K562 (cell line): ENCODE results near the gene HBG1. TPM values are rescaled to one million over a fixed set of nuclear protein-coding genes. Genes with fewer than 3 reads are reported as not detected.
A peak's percentile ranks its signal among the peaks of the same experiment; 100 is the strongest.

Experiments
- CBFA2T2 ChIP-seq: fragments of 450-650 bp; conservative IDR thresholded peaks from 2 replicates; pipeline ENCODE4 v1.6.1; 2017; ENCODE audit warnings: mild to moderate bottlenecking
- CCAR2 ChIP-seq: fragments of 200-400 bp; formaldehyde crosslinking; IDR thresholded peaks from 2 replicates; pipeline ENCODE4 v1.6.1; 2017; ENCODE audit warnings: mild to moderate bottlenecking, low read depth, low read length
- EP300 ChIP-seq: IDR thresholded peaks from 2 replicates; pipeline ENCODE4 v1.6.1; 2012; ENCODE audit warnings: low read length, improper control_type of control experiment
- FIP1L1 ChIP-seq: fragments of 200-400 bp; formaldehyde crosslinking; IDR thresholded peaks from 2 replicates; pipeline ENCODE4 v1.6.1; 2018; ENCODE audit warnings: mild to moderate bottlenecking, low read depth, low read length; ENCODE audit not compliant: poor library complexity, severe bottlenecking
- FOS ChIP-seq: IDR thresholded peaks from 3 replicates; pipeline ENCODE4 v1.6.1; 2011; ENCODE audit not compliant: insufficient read length; ENCODE audit errors: extremely low read depth
- GTF2F1 ChIP-seq: IDR thresholded peaks from 2 replicates; pipeline ENCODE4 v1.6.1; 2011; ENCODE audit warnings: low read depth, low read length, improper control_type of control experiment
- IRF2 ChIP-seq: sonication (generic); formaldehyde crosslinking; IDR thresholded peaks from 2 replicates; pipeline ENCODE4 v1.8.1; 2022; ENCODE audit warnings: mild to moderate bottlenecking, missing genetic modification reagents
- JUNB ChIP-seq: fragments of 450-650 bp; formaldehyde crosslinking; conservative IDR thresholded peaks from 2 replicates; pipeline ENCODE4 v1.4.0; 2020; ENCODE audit warnings: mild to moderate bottlenecking
- MTA2 ChIP-seq: fragments of 450-650 bp; IDR thresholded peaks from 2 replicates; pipeline ENCODE4 v1.6.1; 2016; ENCODE audit warnings: low read depth
- MTA3 ChIP-seq: fragments of 450-650 bp; formaldehyde crosslinking; IDR thresholded peaks from 2 replicates; pipeline ENCODE4 v1.6.1; 2017; ENCODE audit warnings: mild to moderate bottlenecking, borderline replicate concordance
- NFRKB ChIP-seq: fragments of 450-650 bp; IDR thresholded peaks from 2 replicates; pipeline ENCODE4 v1.6.1; 2016; ENCODE audit warnings: low read depth
- RBFOX2 ChIP-seq: fragments of 200-400 bp; formaldehyde crosslinking; IDR thresholded peaks from 2 replicates; pipeline ENCODE4 v1.6.1; 2017; ENCODE audit warnings: low read depth, mild to moderate bottlenecking, low read length, moderate library complexity
- SIX5 ChIP-seq, 2 experiments: IDR thresholded peaks; 2 replicates each; pipeline ENCODE4 v1.6.1; 2011; ENCODE audit warnings: low read length in 2 of 2, borderline replicate concordance in 1 of 2, low read depth in 1 of 2, mild to moderate bottlenecking in 1 of 2, moderate library complexity in 1 of 2; ENCODE audit not compliant: insufficient read depth in 1 of 2
- SMAD3 ChIP-seq: fragments of 450-650 bp; formaldehyde crosslinking; conservative IDR thresholded peaks from 2 replicates; pipeline ENCODE4 v1.4.0; 2020; ENCODE audit warnings: mild to moderate bottlenecking
- YBX1 ChIP-seq: fragments of 450-650 bp; IDR thresholded peaks from 2 replicates; pipeline ENCODE4 v1.7.1; 2016; ENCODE audit warnings: mild to moderate bottlenecking
- ZBTB17 ChIP-seq: fragments of 450-650 bp; formaldehyde crosslinking; IDR thresholded peaks from 2 replicates; pipeline ENCODE4 v1.4.0; 2020; ENCODE audit warnings: mild to moderate bottlenecking
- ZNF121 ChIP-seq: sonication (generic); formaldehyde crosslinking; conservative IDR thresholded peaks from 2 replicates; pipeline ENCODE4 v1.8.0; 2022; ENCODE audit warnings: missing genetic modification reagents
- ZNF212 ChIP-seq: fragments of 450-650 bp; formaldehyde crosslinking; IDR thresholded peaks from 2 replicates; pipeline ENCODE4 v1.4.0; 2020; ENCODE audit warnings: mild to moderate bottlenecking
- ZNF24 ChIP-seq: fragments of 450-650 bp; IDR thresholded peaks from 2 replicates; pipeline ENCODE4 v1.6.1; 2016
- ZNF707 ChIP-seq: fragments of 250-450 bp; sonication (Bioruptor Pico); conservative IDR thresholded peaks from 2 replicates; pipeline ENCODE4 v1.8.0; 2022; ENCODE audit warnings: inconsistent platforms, mild to moderate bottlenecking, moderate library complexity
- polyA plus RNA-seq, 8 experiments: library from polyadenylated mRNA; depleted of rRNA in 4 of 8; stranded (reverse) in 5 of 8; unstranded in 3 of 8; fragments of >200 nt; fragmentation: Nextera tagmentation in 2 of 8; fragmentation: Illumina TruSeq in 1 of 8; extraction: Ambion mirVana in 2 of 8; extraction: Trizol in 1 of 8; gene quantifications; 2 replicates each; pipeline versions ENCODE4 v1.2.1 to v1.2.3, GENCODE V29; 2011 to 2014; ENCODE audit warnings: inconsistent platforms in 1 of 8, missing spikeins in 1 of 8
- total RNA-seq, 7 experiments: library from RNA; depleted of rRNA in 6 of 7; stranded (reverse); fragments of >200 nt in 6 of 7; fragmentation: Illumina TruSeq in 2 of 7; extraction: Trizol in 2 of 7; gene quantifications; 2 replicates each; pipeline versions ENCODE4 v1.2.1 to v1.2.3, GENCODE V29; 2011 to 2021; ENCODE audit warnings: low replicate concordance in 1 of 7
- TF ChIP-seq, protein P1 (sequence below), 2 experiments: fragments of 450-650 bp; conservative IDR thresholded peaks; 2 replicates each; pipeline ENCODE4 v1.6.1; 2017; ENCODE audit warnings: mild to moderate bottlenecking in 2 of 2, moderate library complexity in 2 of 2
- TF ChIP-seq, protein P2 (sequence below), 2 experiments: fragments of 450-650 bp; IDR thresholded peaks; 2 replicates each; pipeline ENCODE4 v1.6.1; 2016
- TF ChIP-seq, protein P3 (sequence below), 2 experiments: fragments of 450-650 bp in 1 of 2; sonication (generic) in 1 of 2; formaldehyde crosslinking in 1 of 2; IDR thresholded peaks in 1 of 2; conservative IDR thresholded peaks in 1 of 2; 2 replicates each; pipeline versions ENCODE4 v1.6.1 to v1.8.1; 2016 to 2023; ENCODE audit warnings: mild to moderate bottlenecking in 2 of 2, moderate library complexity in 2 of 2, inconsistent platforms in 1 of 2, missing genetic modification reagents in 1 of 2
- TF ChIP-seq, protein P4 (sequence below): fragments of 450-650 bp; IDR thresholded peaks from 2 replicates; pipeline ENCODE4 v1.6.1; 2018; ENCODE audit warnings: mild to moderate bottlenecking, low read depth; ENCODE audit not compliant: partially characterized antibody

Gene HBG1
- total and polyA plus RNA-seq, 9 of the 15 experiments (the other 6 are each of a cell fraction or from before 2014, with no cell fraction given): 1,066 to 16,338 (median 4,898) TPM

DNA sequence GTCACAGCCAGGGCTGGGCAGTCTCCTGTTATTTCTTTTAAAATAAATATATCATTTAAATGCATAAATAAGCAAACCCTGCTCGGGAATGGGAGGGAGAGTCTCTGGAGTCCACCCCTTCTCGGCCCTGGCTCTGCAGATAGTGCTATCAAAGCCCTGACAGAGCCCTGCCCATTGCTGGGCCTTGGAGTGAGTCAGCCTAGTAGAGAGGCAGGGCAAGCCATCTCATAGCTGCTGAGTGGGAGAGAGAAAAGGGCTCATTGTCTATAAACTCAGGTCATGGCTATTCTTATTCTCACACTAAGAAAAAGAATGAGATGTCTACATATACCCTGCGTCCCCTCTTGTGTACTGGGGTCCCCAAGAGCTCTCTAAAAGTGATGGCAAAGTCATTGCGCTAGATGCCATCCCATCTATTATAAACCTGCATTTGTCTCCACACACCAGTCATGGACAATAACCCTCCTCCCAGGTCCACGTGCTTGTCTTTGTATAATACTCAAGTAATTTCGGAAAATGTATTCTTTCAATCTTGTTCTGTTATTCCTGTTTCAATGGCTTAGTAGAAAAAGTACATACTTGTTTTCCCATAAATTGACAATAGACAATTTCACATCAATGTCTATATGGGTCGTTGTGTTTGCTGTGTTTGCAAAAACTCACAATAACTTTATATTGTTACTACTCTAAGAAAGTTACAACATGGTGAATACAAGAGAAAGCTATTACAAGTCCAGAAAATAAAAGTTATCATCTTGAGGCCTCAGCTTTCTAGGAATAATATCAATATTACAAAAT lies 38.6 kb upstream of the HBG1 start (continued):
- TF ChIP-seq, protein P1, sequence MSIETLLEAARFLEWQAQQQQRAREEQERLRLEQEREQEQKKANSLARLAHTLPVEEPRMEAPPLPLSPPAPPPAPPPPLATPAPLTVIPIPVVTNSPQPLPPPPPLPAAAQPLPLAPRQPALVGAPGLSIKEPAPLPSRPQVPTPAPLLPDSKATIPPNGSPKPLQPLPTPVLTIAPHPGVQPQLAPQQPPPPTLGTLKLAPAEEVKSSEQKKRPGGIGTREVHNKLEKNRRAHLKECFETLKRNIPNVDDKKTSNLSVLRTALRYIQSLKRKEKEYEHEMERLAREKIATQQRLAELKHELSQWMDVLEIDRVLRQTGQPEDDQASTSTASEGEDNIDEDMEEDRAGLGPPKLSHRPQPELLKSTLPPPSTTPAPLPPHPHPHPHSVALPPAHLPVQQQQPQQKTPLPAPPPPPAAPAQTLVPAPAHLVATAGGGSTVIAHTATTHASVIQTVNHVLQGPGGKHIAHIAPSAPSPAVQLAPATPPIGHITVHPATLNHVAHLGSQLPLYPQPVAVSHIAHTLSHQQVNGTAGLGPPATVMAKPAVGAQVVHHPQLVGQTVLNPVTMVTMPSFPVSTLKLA (conservative IDR thresholded peaks at IDR 0.05): peak; percentile 86 to 87
- TF ChIP-seq CBFA2T2 (peak; percentile 91), SMAD3 (CRISPR knock-in tag) (no peak), FOS (peak; percentile 53), EP300 (peak; percentile 93), RBFOX2 (no peak), SIX5 (IDR thresholded peaks at IDR 0.05; ENCODE audit: borderline replicate concordance in 1 of 2, insufficient read depth in 1 of 2, low read depth in 1 of 2, low read length in 2 of 2) (no peak), FIP1L1 (no peak), NFRKB (peak; percentile 37; the same call in 1 of the 2 replicates), ZNF707 (CRISPR knock-in tag) (no peak), ZNF121 (CRISPR knock-in tag) (no peak), JUNB (CRISPR knock-in tag) (no peak), ZNF212 (CRISPR knock-in tag) (no peak), MTA3 (peak; percentile 63), ZNF24 (no peak), GTF2F1 (no peak), CCAR2 (no peak), ZBTB17 (CRISPR knock-in tag) (0 out of 2 replicates have a peak, but pooled peaks have one; percentile 26), IRF2 (CRISPR knock-in tag) (no peak), YBX1 (no peak), MTA2 (peak; percentile 85)
- TF ChIP-seq, protein P2, sequence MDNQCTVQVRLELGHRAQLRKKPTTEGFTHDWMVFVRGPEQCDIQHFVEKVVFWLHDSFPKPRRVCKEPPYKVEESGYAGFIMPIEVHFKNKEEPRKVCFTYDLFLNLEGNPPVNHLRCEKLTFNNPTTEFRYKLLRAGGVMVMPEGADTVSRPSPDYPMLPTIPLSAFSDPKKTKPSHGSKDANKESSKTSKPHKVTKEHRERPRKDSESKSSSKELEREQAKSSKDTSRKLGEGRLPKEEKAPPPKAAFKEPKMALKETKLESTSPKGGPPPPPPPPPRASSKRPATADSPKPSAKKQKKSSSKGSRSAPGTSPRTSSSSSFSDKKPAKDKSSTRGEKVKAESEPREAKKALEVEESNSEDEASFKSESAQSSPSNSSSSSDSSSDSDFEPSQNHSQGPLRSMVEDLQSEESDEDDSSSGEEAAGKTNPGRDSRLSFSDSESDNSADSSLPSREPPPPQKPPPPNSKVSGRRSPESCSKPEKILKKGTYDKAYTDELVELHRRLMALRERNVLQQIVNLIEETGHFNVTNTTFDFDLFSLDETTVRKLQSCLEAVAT (IDR thresholded peaks at IDR 0.05): 0 out of 4 replicates have a peak, but pooled peaks of 1 of the 2 experiments have one; percentile 46
- TF ChIP-seq, protein P3, sequence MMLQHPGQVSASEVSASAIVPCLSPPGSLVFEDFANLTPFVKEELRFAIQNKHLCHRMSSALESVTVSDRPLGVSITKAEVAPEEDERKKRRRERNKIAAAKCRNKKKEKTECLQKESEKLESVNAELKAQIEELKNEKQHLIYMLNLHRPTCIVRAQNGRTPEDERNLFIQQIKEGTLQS (IDR thresholded peaks at IDR 0.05): peak; percentile 89
- TF ChIP-seq, protein P3 (CRISPR knock-in tag; conservative IDR thresholded peaks at IDR 0.05): peak; percentile 78; the same call in 1 of the 2 replicates
- TF ChIP-seq, protein P4, sequence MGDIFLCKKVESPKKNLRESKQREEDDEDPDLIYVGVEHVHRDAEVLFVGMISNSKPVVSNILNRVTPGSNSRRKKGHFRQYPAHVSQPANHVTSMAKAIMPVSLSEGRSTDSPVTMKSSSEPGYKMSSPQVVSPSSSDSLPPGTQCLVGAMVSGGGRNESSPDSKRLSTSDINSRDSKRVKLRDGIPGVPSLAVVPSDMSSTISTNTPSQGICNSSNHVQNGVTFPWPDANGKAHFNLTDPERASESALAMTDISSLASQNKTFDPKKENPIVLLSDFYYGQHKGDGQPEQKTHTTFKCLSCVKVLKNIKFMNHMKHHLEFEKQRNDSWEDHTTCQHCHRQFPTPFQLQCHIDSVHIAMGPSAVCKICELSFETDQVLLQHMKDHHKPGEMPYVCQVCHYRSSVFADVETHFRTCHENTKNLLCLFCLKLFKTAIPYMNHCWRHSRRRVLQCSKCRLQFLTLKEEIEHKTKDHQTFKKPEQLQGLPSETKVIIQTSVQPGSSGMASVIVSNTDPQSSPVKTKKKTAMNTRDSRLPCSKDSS: no peak
